C4-2B (cell line): ENCODE results near the gene DIAPH2.

Experiments
- ZFX ChIP-seq: fragments of 450-650 bp; IDR thresholded peaks from 2 replicates; pipeline ENCODE4 v1.6.1; 2017
- TF ChIP-seq, protein P1 (sequence below): fragments of 450-650 bp; conservative IDR thresholded peaks from 2 replicates; pipeline ENCODE4 v1.5.1; 2017; ENCODE audit warnings: mild to moderate bottlenecking

DNA sequence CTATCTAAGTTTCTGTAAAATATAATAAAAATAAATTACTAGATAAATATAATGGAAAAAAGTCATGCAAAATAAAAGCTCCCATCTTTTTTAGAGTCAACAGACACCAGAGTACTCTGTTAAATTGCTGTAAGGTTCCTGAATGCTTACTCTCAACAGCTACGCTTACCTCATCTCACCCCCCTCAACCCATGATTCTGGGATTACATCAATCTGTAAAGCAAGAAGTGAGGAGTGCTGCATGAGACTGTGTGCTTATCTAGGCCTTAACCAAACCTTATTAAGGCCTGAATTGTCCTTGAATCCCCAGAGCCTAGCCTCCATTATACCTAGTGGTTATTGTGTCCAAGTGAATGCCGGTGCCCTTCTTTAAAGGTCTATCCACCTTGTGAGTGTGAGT, 934.9 kb downstream of the DIAPH2 start:
- TF ChIP-seq, protein P1, sequence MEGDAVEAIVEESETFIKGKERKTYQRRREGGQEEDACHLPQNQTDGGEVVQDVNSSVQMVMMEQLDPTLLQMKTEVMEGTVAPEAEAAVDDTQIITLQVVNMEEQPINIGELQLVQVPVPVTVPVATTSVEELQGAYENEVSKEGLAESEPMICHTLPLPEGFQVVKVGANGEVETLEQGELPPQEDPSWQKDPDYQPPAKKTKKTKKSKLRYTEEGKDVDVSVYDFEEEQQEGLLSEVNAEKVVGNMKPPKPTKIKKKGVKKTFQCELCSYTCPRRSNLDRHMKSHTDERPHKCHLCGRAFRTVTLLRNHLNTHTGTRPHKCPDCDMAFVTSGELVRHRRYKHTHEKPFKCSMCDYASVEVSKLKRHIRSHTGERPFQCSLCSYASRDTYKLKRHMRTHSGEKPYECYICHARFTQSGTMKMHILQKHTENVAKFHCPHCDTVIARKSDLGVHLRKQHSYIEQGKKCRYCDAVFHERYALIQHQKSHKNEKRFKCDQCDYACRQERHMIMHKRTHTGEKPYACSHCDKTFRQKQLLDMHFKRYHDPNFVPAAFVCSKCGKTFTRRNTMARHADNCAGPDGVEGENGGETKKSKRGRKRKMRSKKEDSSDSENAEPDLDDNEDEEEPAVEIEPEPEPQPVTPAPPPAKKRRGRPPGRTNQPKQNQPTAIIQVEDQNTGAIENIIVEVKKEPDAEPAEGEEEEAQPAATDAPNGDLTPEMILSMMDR, result no peak
- TF ChIP-seq ZFX, result no peak
